HepG2 (cell line): ENCODE data around the gene CLDND2. TPM values are rescaled to one million over a fixed set of nuclear protein-coding genes. Genes with fewer than 3 reads are reported as not detected.

Experiments used
- CEBPG ChIP-seq: IDR thresholded peaks from 2 replicates; pipeline ENCODE4 v1.6.1; 2016
- EEA1 ChIP-seq: sonication (generic); formaldehyde crosslinking; IDR thresholded peaks from 2 replicates; pipeline ENCODE4 v1.5.1; 2020; ENCODE audit warnings: mild to moderate bottlenecking, missing genetic modification reagents, borderline replicate concordance
- EED ChIP-seq: sonication (generic); formaldehyde crosslinking; IDR thresholded peaks from 2 replicates; pipeline ENCODE4 v1.5.0; 2020; ENCODE audit warnings: mild to moderate bottlenecking, missing genetic modification reagents
- IRX3 ChIP-seq: sonication (generic); formaldehyde crosslinking; IDR thresholded peaks from 2 replicates; pipeline ENCODE4 v1.8.1; 2023; ENCODE audit warnings: mild to moderate bottlenecking, low read depth, missing genetic modification reagents, borderline replicate concordance
- KAT8 ChIP-seq: IDR thresholded peaks from 2 replicates; pipeline ENCODE4 v1.6.1; 2016; ENCODE audit warnings: missing genetic modification reagents, missing compliant biosample characterization
- NONO ChIP-seq, 2 experiments: fragments of 450-650 bp in 1 of 2; sonication (generic) in 1 of 2; formaldehyde crosslinking in 1 of 2; IDR thresholded peaks in 1 of 2; conservative IDR thresholded peaks in 1 of 2; 2 replicates each; pipeline versions ENCODE4 v1.6.1 to v1.8.0; 2017 to 2022; ENCODE audit warnings: mild to moderate bottlenecking in 1 of 2, missing genetic modification reagents in 1 of 2, moderate library complexity in 1 of 2
- NR2F6 ChIP-seq, 2 experiments: IDR thresholded peaks; 2 replicates each; pipeline ENCODE4 v1.6.1; 2016; ENCODE audit warnings: antibody characterized with exemption in 1 of 2, mild to moderate bottlenecking in 1 of 2
- PITX1 ChIP-seq: sonication (generic); formaldehyde crosslinking; IDR thresholded peaks from 2 replicates; pipeline ENCODE4 v1.5.1; 2020; ENCODE audit warnings: mild to moderate bottlenecking, missing genetic modification reagents
- REPIN1 ChIP-seq: sonication (generic); formaldehyde crosslinking; IDR thresholded peaks from 2 replicates; pipeline ENCODE4 v1.8.0; 2022; ENCODE audit warnings: missing genetic modification reagents, low read depth, mild to moderate bottlenecking, borderline replicate concordance
- TARDBP ChIP-seq: sonication (generic); formaldehyde crosslinking; IDR thresholded peaks from 2 replicates; pipeline ENCODE4 v1.8.0; 2022; ENCODE audit warnings: mild to moderate bottlenecking, missing genetic modification reagents
- TBP ChIP-seq: sonication (generic); formaldehyde crosslinking; IDR thresholded peaks from 2 replicates; pipeline ENCODE4 v1.5.0; 2020; ENCODE audit warnings: missing genetic modification reagents
- ZMYM3 ChIP-seq: sonication (generic); formaldehyde crosslinking; IDR thresholded peaks from 2 replicates; pipeline ENCODE4 v1.5.1; 2020; ENCODE audit warnings: mild to moderate bottlenecking, missing genetic modification reagents
- ZNF296 ChIP-seq: sonication (generic); formaldehyde crosslinking; conservative IDR thresholded peaks from 2 replicates; pipeline ENCODE4 v1.5.0; 2020; ENCODE audit warnings: mild to moderate bottlenecking, missing genetic modification reagents
- ZNF3 ChIP-seq: IDR thresholded peaks from 2 replicates; pipeline ENCODE4 v1.7.0; 2017; ENCODE audit warnings: inconsistent platforms
- ZNF501 ChIP-seq: sonication (generic); formaldehyde crosslinking; IDR thresholded peaks from 2 replicates; pipeline ENCODE4 v1.5.1; 2020; ENCODE audit warnings: mild to moderate bottlenecking, moderate library complexity, missing genetic modification reagents
- ZNF607 ChIP-seq: sonication (generic); formaldehyde crosslinking; IDR thresholded peaks from 2 replicates; pipeline ENCODE4 v1.5.1; 2020; ENCODE audit warnings: missing genetic modification reagents, mild to moderate bottlenecking, borderline replicate concordance
- ZNF615 ChIP-seq: sonication (generic); formaldehyde crosslinking; IDR thresholded peaks from 2 replicates; pipeline ENCODE4 v1.5.0; 2020; ENCODE audit warnings: mild to moderate bottlenecking, missing genetic modification reagents, borderline replicate concordance
- polyA plus RNA-seq, 8 experiments: library from polyadenylated mRNA; depleted of rRNA in 3 of 8; stranded (reverse) in 7 of 8; unstranded in 1 of 8; fragments of >200 nt; fragmentation: Illumina TruSeq in 4 of 8; extraction: Trizol in 4 of 8; gene quantifications; 2 replicates each; pipeline versions ENCODE4 v1.2.1 to v1.2.3, GENCODE V29; 2011 to 2016; ENCODE audit warnings: low read depth in 4 of 8, missing spikeins in 1 of 8, mixed read lengths in 1 of 8; ENCODE audit not compliant: insufficient read depth in 1 of 8
- total RNA-seq, 5 experiments: library from RNA; depleted of rRNA; stranded (reverse); fragments of >200 nt; fragmentation: Illumina TruSeq; extraction: Trizol; gene quantifications; 2 replicates each; pipeline ENCODE4 v1.2.3, GENCODE V29; 2016; ENCODE audit warnings: low read depth in 1 of 5
- TF ChIP-seq, protein P1 (sequence below): sonication (generic); formaldehyde crosslinking; IDR thresholded peaks from 2 replicates; pipeline ENCODE4 v1.9.0; 2021; ENCODE audit warnings: missing genetic modification reagents, borderline replicate concordance
- TF ChIP-seq, protein P2 (sequence below): sonication (generic); formaldehyde crosslinking; IDR thresholded peaks from 2 replicates; pipeline ENCODE4 v1.5.1; 2020; ENCODE audit warnings: mild to moderate bottlenecking, missing genetic modification reagents, borderline replicate concordance
- TF ChIP-seq, protein P3 (sequence below): sonication (generic); formaldehyde crosslinking; IDR thresholded peaks from 2 replicates; pipeline ENCODE4 v1.5.0; 2020; ENCODE audit warnings: missing genetic modification reagents

Gene CLDND2
- total and polyA plus RNA-seq, 2 of the 13 experiments (the other 11 are each of a cell fraction or from before 2014, with no cell fraction given), result 0.84 to 1.8 TPM

DNA sequence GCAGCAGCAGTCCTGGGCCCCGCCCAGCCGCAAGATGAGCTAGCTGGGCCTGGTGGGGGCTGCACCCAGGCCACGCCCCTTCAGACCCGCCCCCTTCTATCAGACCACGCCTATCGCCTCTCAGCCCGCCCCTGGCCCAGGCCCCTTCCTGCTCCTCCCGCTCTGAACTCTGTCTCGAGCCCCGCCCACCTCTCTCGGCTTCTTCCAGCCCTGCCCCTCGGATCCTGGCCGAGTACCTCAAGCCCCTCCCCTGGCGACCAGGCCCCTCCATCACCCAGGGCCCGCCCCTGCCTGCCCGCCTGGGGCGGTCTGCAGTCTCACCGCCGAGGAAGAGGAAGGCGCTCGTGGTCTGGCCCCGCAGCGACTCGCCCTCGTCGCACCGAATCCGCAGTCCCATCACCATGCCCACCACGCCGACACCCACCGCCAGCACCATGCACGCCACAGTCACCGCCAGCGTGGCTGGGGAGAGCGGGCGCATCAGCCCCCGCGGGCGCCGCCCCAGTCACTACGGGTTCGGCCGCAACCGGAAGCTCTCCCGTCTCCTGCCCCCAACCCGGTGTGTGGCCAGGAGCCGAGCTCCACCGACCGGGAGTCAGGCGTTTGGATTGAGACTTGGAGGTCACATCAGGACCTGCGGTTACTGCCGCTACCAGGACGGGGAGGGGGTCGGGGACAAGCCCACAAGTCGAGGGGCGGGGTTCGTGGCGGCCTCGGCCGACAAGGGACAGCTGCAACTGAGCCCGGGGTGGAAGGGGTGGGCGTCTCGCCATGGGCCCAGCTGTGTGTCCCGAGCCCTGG, 1.0 kb downstream of the CLDND2 start (continued):
- TF ChIP-seq EEA1 (CRISPR knock-in tag) (peak; percentile 93; the same call in 1 of the 2 replicates), CEBPG (CRISPR knock-in tag) (no peak), KAT8 (peak; percentile 51; the same call in 1 of the 2 replicates), TBP (CRISPR knock-in tag) (no peak), ZNF615 (CRISPR knock-in tag) (no peak), TARDBP (CRISPR knock-in tag) (peak; percentile 81), ZMYM3 (no peak), NONO (IDR thresholded peaks at IDR 0.05) (no peak), NONO (CRISPR knock-in tag; conservative IDR thresholded peaks at IDR 0.05) (peak; percentile 83), NR2F6 (IDR thresholded peaks at IDR 0.05) (no peak), NR2F6 (CRISPR knock-in tag; IDR thresholded peaks at IDR 0.05) (peak; percentile 12), REPIN1 (peak; percentile 64; the same call in 1 of the 2 replicates), ZNF607 (peak; percentile 82), ZNF296 (CRISPR knock-in tag) (no peak), ZNF3 (CRISPR knock-in tag) (no peak), PITX1 (CRISPR knock-in tag) (peak; percentile 71), IRX3 (CRISPR knock-in tag) (0 out of 2 replicates have a peak, but pooled peaks have one; percentile 67), ZNF501 (peak; percentile 38; the same call in 1 of the 2 replicates), EED (CRISPR knock-in tag) (no peak)
- TF ChIP-seq, protein P1, sequence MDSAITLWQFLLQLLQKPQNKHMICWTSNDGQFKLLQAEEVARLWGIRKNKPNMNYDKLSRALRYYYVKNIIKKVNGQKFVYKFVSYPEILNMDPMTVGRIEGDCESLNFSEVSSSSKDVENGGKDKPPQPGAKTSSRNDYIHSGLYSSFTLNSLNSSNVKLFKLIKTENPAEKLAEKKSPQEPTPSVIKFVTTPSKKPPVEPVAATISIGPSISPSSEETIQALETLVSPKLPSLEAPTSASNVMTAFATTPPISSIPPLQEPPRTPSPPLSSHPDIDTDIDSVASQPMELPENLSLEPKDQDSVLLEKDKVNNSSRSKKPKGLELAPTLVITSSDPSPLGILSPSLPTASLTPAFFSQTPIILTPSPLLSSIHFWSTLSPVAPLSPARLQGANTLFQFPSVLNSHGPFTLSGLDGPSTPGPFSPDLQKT, result 0 out of 2 replicates have a peak, but pooled peaks have one; percentile 10
- TF ChIP-seq, protein P2, sequence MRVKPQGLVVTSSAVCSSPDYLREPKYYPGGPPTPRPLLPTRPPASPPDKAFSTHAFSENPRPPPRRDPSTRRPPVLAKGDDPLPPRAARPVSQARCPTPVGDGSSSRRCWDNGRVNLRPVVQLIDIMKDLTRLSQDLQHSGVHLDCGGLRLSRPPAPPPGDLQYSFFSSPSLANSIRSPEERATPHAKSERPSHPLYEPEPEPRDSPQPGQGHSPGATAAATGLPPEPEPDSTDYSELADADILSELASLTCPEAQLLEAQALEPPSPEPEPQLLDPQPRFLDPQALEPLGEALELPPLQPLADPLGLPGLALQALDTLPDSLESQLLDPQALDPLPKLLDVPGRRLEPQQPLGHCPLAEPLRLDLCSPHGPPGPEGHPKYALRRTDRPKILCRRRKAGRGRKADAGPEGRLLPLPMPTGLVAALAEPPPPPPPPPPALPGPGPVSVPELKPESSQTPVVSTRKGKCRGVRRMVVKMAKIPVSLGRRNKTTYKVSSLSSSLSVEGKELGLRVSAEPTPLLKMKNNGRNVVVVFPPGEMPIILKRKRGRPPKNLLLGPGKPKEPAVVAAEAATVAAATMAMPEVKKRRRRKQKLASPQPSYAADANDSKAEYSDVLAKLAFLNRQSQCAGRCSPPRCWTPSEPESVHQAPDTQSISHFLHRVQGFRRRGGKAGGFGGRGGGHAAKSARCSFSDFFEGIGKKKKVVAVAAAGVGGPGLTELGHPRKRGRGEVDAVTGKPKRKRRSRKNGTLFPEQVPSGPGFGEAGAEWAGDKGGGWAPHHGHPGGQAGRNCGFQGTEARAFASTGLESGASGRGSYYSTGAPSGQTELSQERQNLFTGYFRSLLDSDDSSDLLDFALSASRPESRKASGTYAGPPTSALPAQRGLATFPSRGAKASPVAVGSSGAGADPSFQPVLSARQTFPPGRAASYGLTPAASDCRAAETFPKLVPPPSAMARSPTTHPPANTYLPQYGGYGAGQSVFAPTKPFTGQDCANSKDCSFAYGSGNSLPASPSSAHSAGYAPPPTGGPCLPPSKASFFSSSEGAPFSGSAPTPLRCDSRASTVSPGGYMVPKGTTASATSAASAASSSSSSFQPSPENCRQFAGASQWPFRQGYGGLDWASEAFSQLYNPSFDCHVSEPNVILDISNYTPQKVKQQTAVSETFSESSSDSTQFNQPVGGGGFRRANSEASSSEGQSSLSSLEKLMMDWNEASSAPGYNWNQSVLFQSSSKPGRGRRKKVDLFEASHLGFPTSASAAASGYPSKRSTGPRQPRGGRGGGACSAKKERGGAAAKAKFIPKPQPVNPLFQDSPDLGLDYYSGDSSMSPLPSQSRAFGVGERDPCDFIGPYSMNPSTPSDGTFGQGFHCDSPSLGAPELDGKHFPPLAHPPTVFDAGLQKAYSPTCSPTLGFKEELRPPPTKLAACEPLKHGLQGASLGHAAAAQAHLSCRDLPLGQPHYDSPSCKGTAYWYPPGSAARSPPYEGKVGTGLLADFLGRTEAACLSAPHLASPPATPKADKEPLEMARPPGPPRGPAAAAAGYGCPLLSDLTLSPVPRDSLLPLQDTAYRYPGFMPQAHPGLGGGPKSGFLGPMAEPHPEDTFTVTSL, result no peak
- TF ChIP-seq, protein P3, sequence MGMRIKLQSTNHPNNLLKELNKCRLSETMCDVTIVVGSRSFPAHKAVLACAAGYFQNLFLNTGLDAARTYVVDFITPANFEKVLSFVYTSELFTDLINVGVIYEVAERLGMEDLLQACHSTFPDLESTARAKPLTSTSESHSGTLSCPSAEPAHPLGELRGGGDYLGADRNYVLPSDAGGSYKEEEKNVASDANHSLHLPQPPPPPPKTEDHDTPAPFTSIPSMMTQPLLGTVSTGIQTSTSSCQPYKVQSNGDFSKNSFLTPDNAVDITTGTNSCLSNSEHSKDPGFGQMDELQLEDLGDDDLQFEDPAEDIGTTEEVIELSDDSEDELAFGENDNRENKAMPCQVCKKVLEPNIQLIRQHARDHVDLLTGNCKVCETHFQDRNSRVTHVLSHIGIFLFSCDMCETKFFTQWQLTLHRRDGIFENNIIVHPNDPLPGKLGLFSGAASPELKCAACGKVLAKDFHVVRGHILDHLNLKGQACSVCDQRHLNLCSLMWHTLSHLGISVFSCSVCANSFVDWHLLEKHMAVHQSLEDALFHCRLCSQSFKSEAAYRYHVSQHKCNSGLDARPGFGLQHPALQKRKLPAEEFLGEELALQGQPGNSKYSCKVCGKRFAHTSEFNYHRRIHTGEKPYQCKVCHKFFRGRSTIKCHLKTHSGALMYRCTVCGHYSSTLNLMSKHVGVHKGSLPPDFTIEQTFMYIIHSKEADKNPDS (CRISPR knock-in tag), result no peak
